Neural progenitor cell (in vitro differentiated cells): Measurements from ENCODE around the gene ABCC6.
"Not testable (repeated sequence)": the region's sequence is repeated elsewhere in the genome, so short reads cannot be mapped to it uniquely, and the experiment has no call there.

Experiments used
- EZH2 ChIP-seq: fragments of 200-600 bp; sonication (generic); IDR thresholded peaks from 2 replicates; pipeline ENCODE4 v1.6.1; 2017; ENCODE audit warnings: antibody characterized with exemption, mild to moderate bottlenecking, moderate library complexity
- TF ChIP-seq, protein P1 (sequence below): fragments of 200-600 bp; sonication (generic); IDR thresholded peaks from 2 replicates; pipeline ENCODE4 v1.5.1; 2017; ENCODE audit warnings: antibody characterized with exemption, mild to moderate bottlenecking

GRCh38 chr16:16203494-16203893 is 19.8 kb downstream of the ABCC6 start:
- not testable (repeated sequence) for TF ChIP-seq EZH2
- TF ChIP-seq, protein P1, sequence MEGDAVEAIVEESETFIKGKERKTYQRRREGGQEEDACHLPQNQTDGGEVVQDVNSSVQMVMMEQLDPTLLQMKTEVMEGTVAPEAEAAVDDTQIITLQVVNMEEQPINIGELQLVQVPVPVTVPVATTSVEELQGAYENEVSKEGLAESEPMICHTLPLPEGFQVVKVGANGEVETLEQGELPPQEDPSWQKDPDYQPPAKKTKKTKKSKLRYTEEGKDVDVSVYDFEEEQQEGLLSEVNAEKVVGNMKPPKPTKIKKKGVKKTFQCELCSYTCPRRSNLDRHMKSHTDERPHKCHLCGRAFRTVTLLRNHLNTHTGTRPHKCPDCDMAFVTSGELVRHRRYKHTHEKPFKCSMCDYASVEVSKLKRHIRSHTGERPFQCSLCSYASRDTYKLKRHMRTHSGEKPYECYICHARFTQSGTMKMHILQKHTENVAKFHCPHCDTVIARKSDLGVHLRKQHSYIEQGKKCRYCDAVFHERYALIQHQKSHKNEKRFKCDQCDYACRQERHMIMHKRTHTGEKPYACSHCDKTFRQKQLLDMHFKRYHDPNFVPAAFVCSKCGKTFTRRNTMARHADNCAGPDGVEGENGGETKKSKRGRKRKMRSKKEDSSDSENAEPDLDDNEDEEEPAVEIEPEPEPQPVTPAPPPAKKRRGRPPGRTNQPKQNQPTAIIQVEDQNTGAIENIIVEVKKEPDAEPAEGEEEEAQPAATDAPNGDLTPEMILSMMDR: not testable (repeated sequence)
